Tibial nerve (tissue), 3 donors: ENCODE results near the gene SH3BGR.

Experiments
- POLR2A ChIP-seq, 2 donors: fragments of 450-650 bp; IDR thresholded peaks; one replicate each; pipeline ENCODE4 v1.6.1; 2017; ENCODE audit warnings: antibody characterized with exemption in 2 of 2, mild to moderate bottlenecking in 2 of 2, moderate library complexity in 2 of 2
- TF ChIP-seq, protein P1 (sequence below), 5 experiments: fragments of 200-600 bp in 3 of 5; fragments of 450-650 bp in 2 of 5; sonication (generic) in 3 of 5; IDR thresholded peaks; one replicate each; pipeline ENCODE4 v1.5.1; 2016 to 2019; ENCODE audit warnings: antibody characterized with exemption in 5 of 5, mild to moderate bottlenecking in 3 of 5, moderate library complexity in 2 of 5

- TF ChIP-seq, protein P1, sequence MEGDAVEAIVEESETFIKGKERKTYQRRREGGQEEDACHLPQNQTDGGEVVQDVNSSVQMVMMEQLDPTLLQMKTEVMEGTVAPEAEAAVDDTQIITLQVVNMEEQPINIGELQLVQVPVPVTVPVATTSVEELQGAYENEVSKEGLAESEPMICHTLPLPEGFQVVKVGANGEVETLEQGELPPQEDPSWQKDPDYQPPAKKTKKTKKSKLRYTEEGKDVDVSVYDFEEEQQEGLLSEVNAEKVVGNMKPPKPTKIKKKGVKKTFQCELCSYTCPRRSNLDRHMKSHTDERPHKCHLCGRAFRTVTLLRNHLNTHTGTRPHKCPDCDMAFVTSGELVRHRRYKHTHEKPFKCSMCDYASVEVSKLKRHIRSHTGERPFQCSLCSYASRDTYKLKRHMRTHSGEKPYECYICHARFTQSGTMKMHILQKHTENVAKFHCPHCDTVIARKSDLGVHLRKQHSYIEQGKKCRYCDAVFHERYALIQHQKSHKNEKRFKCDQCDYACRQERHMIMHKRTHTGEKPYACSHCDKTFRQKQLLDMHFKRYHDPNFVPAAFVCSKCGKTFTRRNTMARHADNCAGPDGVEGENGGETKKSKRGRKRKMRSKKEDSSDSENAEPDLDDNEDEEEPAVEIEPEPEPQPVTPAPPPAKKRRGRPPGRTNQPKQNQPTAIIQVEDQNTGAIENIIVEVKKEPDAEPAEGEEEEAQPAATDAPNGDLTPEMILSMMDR (IDR thresholded peaks at IDR 0.05): no peak
- no peak for TF ChIP-seq POLR2A (IDR thresholded peaks at IDR 0.05)
These were observed 67.1 kb downstream of the SH3BGR start for GRCh38 chr21:39518847-39519210.
